HCT116 (cell line): Measurements from ENCODE around the gene PTPDC1. TPM values are rescaled to one million over a fixed set of nuclear protein-coding genes. Genes with fewer than 3 reads are reported as not detected.

ENCODE experiments used
- ATAC-seq: fragments of 200-7000 bp; cut with Tn5 transposase; 2 replicates; pipeline ENCODE4 v1.9.1; 2020; ENCODE audit warnings: mild to moderate bottlenecking, moderate library complexity
- Bru-seq: library from RNA; stranded (reverse); fragments of 400-500 nt; gene quantifications from one replicate; lab custom pipeline; 2021; lab: Mats Ljungman, UMichigan
- BruChase-seq, 2 experiments: library from RNA; stranded (reverse); fragments of 400-500 nt; gene quantifications; one replicate each; lab custom pipeline; 2021; lab: Mats Ljungman, UMichigan
- BruUV-seq: library from RNA; stranded (reverse); fragments of 400-500 nt; replicated peaks from 2 replicates; lab custom pipeline; 2021; lab: Mats Ljungman, UMichigan
- CTCF ChIA-PET: fragments of 300-600 bp; sonication (Branson Sonifier 250); formaldehyde crosslinking; loops from one replicate; lab custom pipeline; 2021; ENCODE audit warnings: antibody characterized with exemption; lab: Charles Lee
- POLR2A ChIA-PET: fragments of 300-600, 350-600 bp; sonication (Branson Sonifier 250); formaldehyde crosslinking; loops from one replicate; lab custom pipeline; 2021; ENCODE audit warnings: antibody characterized with exemption; lab: Charles Lee
- RAD21 ChIA-PET, 2 experiments: fragments of 300-600 bp; sonication (Branson Sonifier 250); formaldehyde crosslinking; loops; one replicate each; lab custom pipeline; 2023; ENCODE audit warnings: low total read pairs in 2 of 2; ENCODE audit not compliant: uncharacterized antibody in 2 of 2, unreplicated experiment in 2 of 2, low non-redundant PET in 1 of 2; lab: Charles Lee
- DNase-seq: peaks from one replicate; pipeline ENCODE4 v3.0.0-alpha.2; 2010; ENCODE audit warnings: low read depth, low spot score
- H2AFZ ChIP-seq: fragments of 200-600 bp; shearing (Covaris generic), sonication (generic); 2 replicates; pipeline ENCODE4 v1.6.1; 2017; ENCODE audit warnings: low read depth, mixed run types, mixed read lengths, antibody characterized with exemption, low read length; ENCODE audit not compliant: poor library complexity, severe bottlenecking
- H3K27ac ChIP-seq: 2 replicates; pipeline ENCODE4 v1.5.1; 2012; ENCODE audit warnings: low read depth, low read length
- H3K27me3 ChIP-seq: fragments of 200-600 bp; sonication (generic); 2 replicates; pipeline ENCODE4 v1.6.1; 2016; ENCODE audit warnings: mixed run types, low read length, mixed read lengths; ENCODE audit not compliant: insufficient read depth
- H3K36me3 ChIP-seq, 2 experiments: fragments of 200-500 bp in 1 of 2; fragments of 200-600 bp in 1 of 2; sonication (Bioruptor generic) in 1 of 2; sonication (generic) in 1 of 2; 2 replicates each; pipeline versions ENCODE4 v1.5.1 to v1.6.1; 2014 to 2016; ENCODE audit warnings: low read length in 2 of 2, inconsistent platforms in 1 of 2, mixed read lengths in 1 of 2, mixed run types in 1 of 2; ENCODE audit not compliant: insufficient read depth in 2 of 2, control insufficient read depth in 1 of 2
- H3K4me1 ChIP-seq, 2 experiments: fragments of 200-600 bp in 1 of 2; sonication (generic) in 1 of 2; 2 replicates each; pipeline versions ENCODE4 v1.5.1 to v1.6.1; 2012 to 2017; ENCODE audit warnings: low read length in 2 of 2, inconsistent platforms in 1 of 2, mild to moderate bottlenecking in 1 of 2, mixed read lengths in 1 of 2, mixed run types in 1 of 2, moderate library complexity in 1 of 2; ENCODE audit not compliant: insufficient read depth in 2 of 2, control insufficient read depth in 1 of 2
- H3K4me2 ChIP-seq: fragments of 200-600 bp; sonication (generic); 2 replicates; pipeline ENCODE4 v1.6.1; 2017; ENCODE audit warnings: mixed run types, low read length, mixed read lengths
- H3K4me3 ChIP-seq, 2 experiments: fragments of 200-600 bp in 1 of 2; sonication (generic) in 1 of 2; replicated peaks in 1 of 2; 2 replicates each; pipeline ENCODE4 v1.5.1; 2011 to 2016; ENCODE audit warnings: low read length in 2 of 2, control low read depth in 1 of 2, low read depth in 1 of 2, mild to moderate bottlenecking in 1 of 2, mixed read lengths in 1 of 2, mixed run types in 1 of 2
- H3K79me2 ChIP-seq: fragments of 200-600 bp; sonication (generic); 2 replicates; pipeline ENCODE4 v1.6.1; 2017; ENCODE audit warnings: mild to moderate bottlenecking, mixed run types, low read length, moderate library complexity, mixed read lengths; ENCODE audit not compliant: insufficient read depth
- H3K9ac ChIP-seq: fragments of 200-600 bp; sonication (generic); 2 replicates; pipeline ENCODE4 v1.6.1; 2016; ENCODE audit warnings: low read length, mixed read lengths
- H3K9me2 ChIP-seq: fragments of 200-600 bp; sonication (generic), shearing (Covaris generic); 2 replicates; pipeline ENCODE4 v1.6.1; 2017; ENCODE audit warnings: mixed run types, mild to moderate bottlenecking, moderate library complexity; ENCODE audit not compliant: insufficient read depth
- H3K9me3 ChIP-seq, 2 experiments: fragments of 200-500 bp in 1 of 2; fragments of 200-600 bp in 1 of 2; sonication (Bioruptor generic) in 1 of 2; sonication (generic) in 1 of 2; 2 replicates each; pipeline ENCODE4 v1.6.1; 2014 to 2017; ENCODE audit warnings: low read length in 2 of 2, mixed read lengths in 2 of 2, inconsistent platforms in 1 of 2, low read depth in 1 of 2, mild to moderate bottlenecking in 1 of 2, mixed run types in 1 of 2, moderate library complexity in 1 of 2; ENCODE audit not compliant: control insufficient read depth in 1 of 2, insufficient read depth in 1 of 2
- H4K20me1 ChIP-seq: fragments of 200-600 bp; sonication (generic), shearing (Covaris generic); 2 replicates; pipeline ENCODE4 v1.6.1; 2017; ENCODE audit warnings: mixed run types, mild to moderate bottlenecking, moderate library complexity; ENCODE audit not compliant: insufficient read depth
- ATF3 ChIP-seq: IDR thresholded peaks from 2 replicates; pipeline ENCODE4 v1.6.1; 2012
- CEBPB ChIP-seq: IDR thresholded peaks from 2 replicates; pipeline ENCODE4 v1.6.1; 2012; ENCODE audit warnings: low read depth
- ELF1 ChIP-seq: IDR thresholded peaks from 2 replicates; pipeline ENCODE4 v1.6.1; 2012; ENCODE audit warnings: low read depth, borderline replicate concordance
- EZH2 ChIP-seq: fragments of 200-600 bp; sonication (generic); IDR thresholded peaks from 2 replicates; pipeline ENCODE4 v1.6.1; 2017; ENCODE audit warnings: antibody characterized with exemption, mixed run types
- FOSL1 ChIP-seq: IDR thresholded peaks from 2 replicates; pipeline ENCODE4 v1.6.1; 2012; ENCODE audit warnings: low read depth
- POLR2AphosphoS5 ChIP-seq: IDR thresholded peaks from 2 replicates; pipeline ENCODE4 v1.6.1; 2011; ENCODE audit warnings: mild to moderate bottlenecking, low read depth, low read length, moderate library complexity
- RAD21 ChIP-seq: IDR thresholded peaks from 2 replicates; pipeline ENCODE4 v1.6.1; 2012; ENCODE audit warnings: low read depth, mild to moderate bottlenecking
- SIN3A ChIP-seq: IDR thresholded peaks from 2 replicates; pipeline ENCODE4 v1.6.1; 2012; ENCODE audit warnings: low read depth
- ZFX ChIP-seq: fragments of 450-650 bp; IDR thresholded peaks from 2 replicates; pipeline ENCODE4 v1.6.1; 2017
- ZNF274 ChIP-seq: fragments of 200-500 bp; sonication (Bioruptor generic); IDR thresholded peaks from 2 replicates; pipeline ENCODE4 v1.6.1; 2014; ENCODE audit warnings: mild to moderate bottlenecking, low read depth, low read length, inconsistent platforms
- intact Hi-C: fragments of 100-400 bp; cut with micrococcal nuclease; formaldehyde crosslinking; loops from 2 replicates; pipeline ENCODE4 v1.10.0; 2022
- long read RNA-seq: library from polyadenylated mRNA; unstranded; transcript quantifications from one replicate; pipeline ENCODE4 v2.0.0, GENCODE V29; 2021; ENCODE audit not compliant: unreplicated experiment
- polyA plus RNA-seq: library from polyadenylated mRNA; unstranded; fragments of >200 nt; gene quantifications from 2 replicates; pipeline ENCODE4 v1.2.1, GENCODE V29; 2012; ENCODE audit warnings: missing spikeins
- total RNA-seq: library from RNA; stranded (reverse); gene quantifications from one replicate; pipeline ENCODE4 v1.2.1, GENCODE V29; 2021; ENCODE audit not compliant: unreplicated experiment
- TF ChIP-seq, protein P1 (sequence below): IDR thresholded peaks from 2 replicates; pipeline ENCODE4 v1.6.1; 2012
- TF ChIP-seq, protein P2 (sequence below), 3 experiments: fragments of 200-600 bp in 1 of 3; sonication (generic) in 1 of 3; IDR thresholded peaks in 2 of 3; conservative IDR thresholded peaks in 1 of 3; 2 replicates each; pipeline ENCODE4 v1.5.1; 2012 to 2017; ENCODE audit warnings: low read depth in 2 of 3, low read length in 2 of 3, antibody characterized with exemption in 1 of 3, borderline replicate concordance in 1 of 3, control low read depth in 1 of 3, mild to moderate bottlenecking in 1 of 3, mixed read lengths in 1 of 3, mixed run types in 1 of 3, moderate library complexity in 1 of 3; ENCODE audit not compliant: insufficient read depth in 1 of 3

PTPDC1 gene
- total RNA-seq, result 12.7 TPM
- polyA plus RNA-seq, result 13.8 and 14.1 TPM in 2 replicates
- percentile 89 among the genes with signal in this experiment for Bru-seq, nascent RNA
- percentile 86 among the genes with signal in this experiment for BruChase-seq, experiment 1, labeled RNA remaining after a 6-hour chase
- BruChase-seq, experiment 2, labeled RNA remaining after a 2-hour chase, result percentile 88 among the genes with signal in this experiment
- long read RNA-seq, full-length matches to known transcripts, result 3 of 15 reads
- long read RNA-seq, partial matches to known transcripts, result 2 of 15 reads
- long read RNA-seq, other reads (novel, unspliced or antisense), result 10 of 15 reads

DNA sequence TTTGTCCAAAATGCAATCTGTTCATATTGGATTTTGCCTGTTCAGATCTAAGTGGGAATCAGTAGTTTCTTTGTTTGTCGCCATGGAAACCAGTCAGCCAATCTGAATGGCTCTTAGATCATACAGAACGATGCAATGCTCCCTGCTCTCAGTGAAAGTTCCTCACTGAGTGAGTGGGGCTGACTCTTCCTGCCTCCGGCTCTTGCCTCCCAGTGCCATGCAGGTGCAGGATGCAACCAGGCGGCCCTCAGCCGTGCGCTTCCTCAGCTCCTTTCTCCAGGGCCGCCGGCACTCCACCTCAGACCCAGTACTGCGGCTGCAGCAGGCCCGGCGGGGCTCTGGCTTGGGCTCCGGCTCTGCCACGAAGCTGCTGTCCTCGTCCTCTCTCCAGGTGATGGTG lies at the start of gene PTPDC1:
TSS of gene PTPDC1 (plus strand) at position 151 of the 400 bp plus-strand sequence. CDS start at position 218, 67 bp downstream.
- H3K36me3 ChIP-seq, result no peaks in the 10 kb centered on the region
- 0 out of 2 replicates have a peak within 1 kb of the TSS, but pooled peaks have one; percentile 1 for H3K9ac ChIP-seq
- ChIA-PET POLR2A (interaction anchor here (0.7 to 2.2 kb wide), 6 partner anchors 9 to 73 kb away, joined by 4 to 19 read pairs (median 5); no protein-coding TSS in a partner anchor), CTCF (no interaction called here), RAD21 (no interaction called here)
- H3K4me3 ChIP-seq, result peak within 1 kb of the TSS in 1 of 2 experiments; percentile 28; a peak in 2 of 4 replicates
- intact Hi-C loops, result no loop called here
- H3K9me3 ChIP-seq, result no peaks in the 10 kb centered on the region
- ATAC-seq (no peak), DNase-seq (peak; percentile 77)
- H3K4me1 ChIP-seq, result peaks cover 33% of the 10 kb centered on the region in 2 experiments
- peak within 1 kb of the TSS; percentile 62 for H3K4me2 ChIP-seq
- no peaks in the 10 kb centered on the region for H3K27me3 ChIP-seq
- H3K9me2 ChIP-seq, result no peaks in the 10 kb centered on the region
- no peak for TF ChIP-seq ELF1
- TF ChIP-seq POLR2AphosphoS5, result peak; percentile 76
- TF ChIP-seq CEBPB, result peak; percentile 80
- TF ChIP-seq, all 23 proteins: peak for 2
- no TSS peak for BruUV-seq
- no peak within 1 kb of the TSS for H2AFZ ChIP-seq
- no peaks in the 10 kb centered on the region for H3K79me2 ChIP-seq
- no peaks in the 10 kb centered on the region for H4K20me1 ChIP-seq
- peak within 1 kb of the TSS; percentile 42 for H3K27ac ChIP-seq

DNA sequence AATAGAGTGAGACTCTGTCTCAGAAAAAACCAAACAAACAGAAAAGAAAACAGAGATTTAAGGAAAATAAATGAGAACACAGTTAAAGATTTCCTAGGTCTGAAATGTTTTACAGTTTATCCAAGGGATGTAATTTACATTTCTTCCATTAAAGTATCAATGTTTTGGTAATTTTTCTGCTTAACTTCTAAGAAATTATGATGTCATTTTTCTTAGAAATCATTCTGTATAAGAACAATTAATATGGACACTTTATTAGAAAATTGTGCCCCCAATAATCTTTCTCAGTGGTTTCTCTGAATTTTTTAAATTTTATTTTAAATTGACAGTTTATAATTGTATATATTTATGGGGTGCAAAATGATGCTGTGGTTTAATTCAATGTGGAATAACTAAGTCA lies 49.8 kb upstream of the PTPDC1 start:
- ATAC-seq (no peak), DNase-seq (no peak)
- H3K27me3 ChIP-seq, result no peaks in the 10 kb centered on the region
- no peak for TF ChIP-seq SIN3A
- TF ChIP-seq RAD21, result no peak
- no peak for TF ChIP-seq POLR2AphosphoS5
- TF ChIP-seq ZNF274, result no peak
- no peak for TF ChIP-seq ATF3
- TF ChIP-seq FOSL1, result no peak
- TF ChIP-seq EZH2, result no peak
- TF ChIP-seq ZFX, result no peak
- TF ChIP-seq, protein P1, sequence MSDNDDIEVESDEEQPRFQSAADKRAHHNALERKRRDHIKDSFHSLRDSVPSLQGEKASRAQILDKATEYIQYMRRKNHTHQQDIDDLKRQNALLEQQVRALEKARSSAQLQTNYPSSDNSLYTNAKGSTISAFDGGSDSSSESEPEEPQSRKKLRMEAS, result no peak
- TF ChIP-seq, protein P2, sequence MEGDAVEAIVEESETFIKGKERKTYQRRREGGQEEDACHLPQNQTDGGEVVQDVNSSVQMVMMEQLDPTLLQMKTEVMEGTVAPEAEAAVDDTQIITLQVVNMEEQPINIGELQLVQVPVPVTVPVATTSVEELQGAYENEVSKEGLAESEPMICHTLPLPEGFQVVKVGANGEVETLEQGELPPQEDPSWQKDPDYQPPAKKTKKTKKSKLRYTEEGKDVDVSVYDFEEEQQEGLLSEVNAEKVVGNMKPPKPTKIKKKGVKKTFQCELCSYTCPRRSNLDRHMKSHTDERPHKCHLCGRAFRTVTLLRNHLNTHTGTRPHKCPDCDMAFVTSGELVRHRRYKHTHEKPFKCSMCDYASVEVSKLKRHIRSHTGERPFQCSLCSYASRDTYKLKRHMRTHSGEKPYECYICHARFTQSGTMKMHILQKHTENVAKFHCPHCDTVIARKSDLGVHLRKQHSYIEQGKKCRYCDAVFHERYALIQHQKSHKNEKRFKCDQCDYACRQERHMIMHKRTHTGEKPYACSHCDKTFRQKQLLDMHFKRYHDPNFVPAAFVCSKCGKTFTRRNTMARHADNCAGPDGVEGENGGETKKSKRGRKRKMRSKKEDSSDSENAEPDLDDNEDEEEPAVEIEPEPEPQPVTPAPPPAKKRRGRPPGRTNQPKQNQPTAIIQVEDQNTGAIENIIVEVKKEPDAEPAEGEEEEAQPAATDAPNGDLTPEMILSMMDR (IDR thresholded peaks at IDR 0.05 in 2 of 3, conservative IDR thresholded peaks at IDR 0.05 in 1 of 3; ENCODE audit: borderline replicate concordance in 1 of 3, insufficient read depth in 1 of 3, low read depth in 2 of 3, low read length in 2 of 3), result no peak
- no peaks in the 10 kb centered on the region for H4K20me1 ChIP-seq
- no peak overlapping the region for H3K4me2 ChIP-seq
- H3K9me2 ChIP-seq, result no peaks in the 10 kb centered on the region
- RAD21 ChIA-PET, result no interaction called here
- H2AFZ ChIP-seq, result no peak overlapping the region
- no peaks in the 10 kb centered on the region for H3K36me3 ChIP-seq
- H3K9me3 ChIP-seq, result no peaks in the 10 kb centered on the region
- H3K79me2 ChIP-seq, result no peaks in the 10 kb centered on the region; the same call in 1 of the 2 replicates
- H3K4me1 ChIP-seq, result peaks cover 5 to 20% of the 10 kb centered on the region in 2 experiments; a peak in 3 of 4 replicates
- no TSS peak for BruUV-seq
- no peak overlapping the region for H3K27ac ChIP-seq
- intact Hi-C loops, result no loop called here
- CTCF ChIA-PET, result no interaction called here
- H3K4me3 ChIP-seq, result no peak overlapping the region
- POLR2A ChIA-PET, result no interaction called here
- H3K9ac ChIP-seq, result no peak overlapping the region
